Measurements from ENCODE around the gene OR52I2.
A peak's percentile ranks its signal among the peaks of the same experiment; 100 is the strongest.

OR52I2 gene

DNA sequence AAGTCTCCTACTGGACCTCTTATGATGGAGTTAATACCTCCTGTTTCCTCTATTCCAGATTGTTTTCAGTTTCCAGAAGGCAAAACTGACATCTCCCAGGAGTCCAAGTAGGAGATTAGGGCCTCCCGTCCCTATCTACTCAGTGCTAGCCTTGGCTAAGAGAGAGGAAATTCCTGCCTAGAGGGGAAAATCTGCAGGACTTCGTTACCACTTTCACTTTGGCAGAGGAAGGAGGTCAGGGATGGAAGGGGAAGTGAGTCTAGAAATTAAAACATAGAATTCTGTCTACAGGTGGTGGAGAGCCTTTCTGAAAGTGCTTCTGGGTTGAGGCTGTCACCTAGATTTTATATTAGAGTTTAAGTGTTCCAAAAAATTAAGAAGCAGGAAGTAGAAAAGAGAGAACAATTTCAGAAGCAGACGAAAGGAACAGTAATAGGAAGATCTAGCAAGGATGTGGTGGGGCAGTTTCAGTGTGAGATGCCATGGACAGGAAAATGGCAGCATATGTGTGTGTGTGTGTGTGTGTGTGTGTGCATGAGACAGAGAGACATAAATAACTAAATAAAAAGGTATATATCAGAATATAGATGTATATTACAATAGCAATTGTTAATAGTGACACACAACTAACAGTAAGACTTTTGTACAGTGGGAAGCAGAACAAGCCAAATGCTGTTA is 28.9 kb downstream of the OR52I2 start:
- DNase-seq = no peak

- DNase-seq = no peak
These were observed 30.4 kb downstream of the OR52I2 start for GRCh38 chr11:4611986-4612385.

DNA sequence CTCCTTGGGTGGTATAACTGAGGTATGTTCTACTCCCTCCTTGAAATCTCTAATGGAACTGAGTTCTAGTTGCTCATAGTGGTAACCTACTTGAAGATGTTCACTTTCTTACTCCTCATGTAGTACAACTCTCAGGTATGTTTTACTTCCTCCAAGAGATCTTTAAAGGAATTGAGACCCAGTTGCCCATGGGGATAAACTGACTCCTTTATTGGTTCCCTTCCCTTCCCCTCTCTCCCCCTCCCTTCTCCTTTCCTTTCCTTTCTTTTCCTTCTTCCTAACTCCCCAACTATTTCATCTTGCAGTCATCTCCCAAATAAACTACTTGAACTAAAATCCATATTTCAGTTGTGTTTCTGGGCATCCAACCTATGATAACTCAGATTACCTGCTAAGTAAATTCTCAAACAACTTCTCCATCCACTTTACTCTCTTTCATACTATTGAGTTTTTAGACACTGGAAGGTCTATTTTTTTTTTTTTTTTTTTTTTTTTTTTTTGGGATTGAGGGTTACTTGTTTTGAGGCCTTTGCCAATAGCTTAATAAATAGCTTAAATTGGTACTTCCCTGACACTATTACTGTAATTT is 34.4 kb downstream of the OR52I2 start:
- DNase-seq = no peak

DNA sequence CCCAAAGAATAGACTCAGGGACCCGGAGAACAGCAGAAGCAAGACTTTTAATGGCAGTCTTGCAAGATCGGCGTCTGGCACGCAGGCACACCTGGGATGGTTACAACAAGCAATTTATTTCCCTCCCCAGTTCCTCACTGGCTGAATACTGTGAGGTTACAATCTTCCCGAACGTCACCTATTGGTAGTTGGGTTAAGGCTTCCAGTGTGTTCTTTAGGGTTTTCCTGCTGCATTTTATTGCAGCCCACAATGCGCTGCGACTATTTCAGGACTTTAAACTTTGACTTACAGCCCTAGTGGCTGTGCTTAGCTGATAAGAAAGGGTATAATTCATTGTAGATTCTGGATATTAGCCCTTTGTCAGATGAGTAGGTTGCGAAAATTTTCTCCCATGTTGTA is 38.0 kb downstream of the OR52I2 start:
- DNase-seq = no peak

DNA sequence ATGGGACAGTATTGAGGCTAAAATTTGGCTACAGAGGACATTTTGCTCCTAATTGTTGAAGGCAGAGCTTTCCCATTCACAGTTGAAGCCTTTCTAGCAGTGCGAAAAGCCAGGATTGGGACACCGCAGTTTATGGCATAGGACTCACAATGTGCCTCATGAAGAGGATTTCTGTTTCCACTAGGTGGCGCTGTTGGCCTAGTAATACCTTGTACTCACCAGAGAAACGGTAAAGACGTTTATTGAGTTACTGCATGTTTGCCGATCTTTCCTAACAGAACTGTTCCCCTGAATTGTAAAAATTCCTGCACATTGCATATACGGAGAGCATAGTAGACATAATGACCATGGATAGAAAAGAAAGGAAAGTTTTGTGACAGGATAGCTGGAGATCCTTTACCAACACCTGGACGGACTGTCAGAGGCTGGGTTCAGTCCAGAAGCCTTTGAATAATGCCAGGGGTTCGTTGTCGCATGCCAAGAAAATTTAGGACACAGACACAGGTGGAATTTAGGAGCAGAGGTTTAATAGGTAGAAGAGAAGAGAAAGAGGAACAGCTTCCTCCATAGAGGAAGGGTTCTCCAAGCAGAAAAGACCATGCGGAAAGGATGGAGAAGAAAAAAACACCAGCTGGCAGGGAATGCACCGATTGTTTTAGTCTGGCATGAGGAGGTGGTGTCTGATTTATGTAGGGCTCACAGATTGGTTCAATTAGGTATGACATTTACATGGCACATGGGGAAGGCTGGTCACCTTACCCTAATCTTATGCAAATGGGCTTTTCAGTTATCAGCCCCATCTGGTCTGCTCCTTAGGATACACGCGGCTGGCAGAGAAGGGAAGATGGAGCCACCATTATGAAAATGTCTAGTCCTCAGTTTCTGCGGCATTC is 44.9 kb downstream of the OR52I2 start:
- peak; percentile 56 for DNase-seq

- no peak for DNase-seq
These were observed 54.6 kb downstream of the OR52I2 start for GRCh38 chr11:4636136-4636535.

- DNase-seq = peak; percentile 3
These were observed 55.6 kb downstream of the OR52I2 start, which contains the start of gene OR51D1 for GRCh38 chr11:4636962-4637661. Gene OR51D1 (plus strand): TSS chr11:4637477. CDS start chr11:4639791, 2,314 bp downstream.

GRCh38 chr11:4637662-4638047 is 56.1 kb downstream of the OR52I2 start:
- no peak for DNase-seq

- no peak for DNase-seq
These were observed 58.4 kb downstream of the OR52I2 start for GRCh38 chr11:4639931-4640330.

- DNase-seq = no peak
These were observed 60.0 kb downstream of the OR52I2 start for GRCh38 chr11:4641501-4641900.

DNA sequence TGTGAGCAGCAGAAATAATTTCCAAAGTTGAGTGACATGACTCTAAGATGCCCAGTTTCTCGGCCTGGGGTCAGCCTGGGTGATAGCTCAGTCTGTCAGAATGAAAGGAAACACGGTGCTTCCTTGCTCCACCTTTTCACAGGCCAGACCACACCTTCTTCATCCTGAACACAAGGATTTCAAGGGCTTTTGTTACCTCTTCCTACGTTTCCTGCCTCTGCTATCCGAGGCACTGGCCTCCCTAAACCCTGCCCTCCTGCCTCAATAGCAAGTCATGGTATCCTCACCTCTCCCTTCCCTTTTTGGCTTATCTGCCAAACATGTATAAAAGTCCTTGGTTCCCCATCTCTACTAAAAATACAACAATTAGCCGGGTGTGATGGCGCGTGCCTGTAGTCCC is 60.5 kb downstream of the OR52I2 start:
- no peak for DNase-seq

All from NCI-H1694 (cell line).